Measurements from ENCODE around the gene HNRNPL.
A peak's percentile ranks its signal among the peaks of the same experiment; 100 is the strongest.
"Not testable (repeated sequence)": the region's sequence is repeated elsewhere in the genome, so short reads cannot be mapped to it uniquely, and the experiment has no call there.

The HNRNPL gene

DNA sequence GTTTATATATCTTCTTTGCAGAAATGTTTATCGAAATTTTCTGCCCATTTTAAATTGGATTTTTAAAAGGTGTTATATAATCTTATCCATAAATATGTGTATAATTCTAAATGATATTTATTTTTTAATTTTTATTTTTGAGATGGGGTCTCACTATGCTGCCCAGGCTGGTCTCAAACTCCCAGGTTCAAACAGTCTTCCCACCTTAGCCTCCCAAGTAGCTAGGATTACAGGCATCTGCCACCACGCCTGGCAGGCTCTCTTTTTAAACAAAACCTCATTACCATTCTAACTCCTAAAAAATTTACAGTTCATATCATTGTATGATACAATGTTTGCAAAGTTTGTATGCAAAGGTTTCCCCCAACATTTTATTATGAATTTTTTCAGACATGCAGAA lies 53.6 kb downstream of the HNRNPL start:
- DNase-seq, result no peak

DNA sequence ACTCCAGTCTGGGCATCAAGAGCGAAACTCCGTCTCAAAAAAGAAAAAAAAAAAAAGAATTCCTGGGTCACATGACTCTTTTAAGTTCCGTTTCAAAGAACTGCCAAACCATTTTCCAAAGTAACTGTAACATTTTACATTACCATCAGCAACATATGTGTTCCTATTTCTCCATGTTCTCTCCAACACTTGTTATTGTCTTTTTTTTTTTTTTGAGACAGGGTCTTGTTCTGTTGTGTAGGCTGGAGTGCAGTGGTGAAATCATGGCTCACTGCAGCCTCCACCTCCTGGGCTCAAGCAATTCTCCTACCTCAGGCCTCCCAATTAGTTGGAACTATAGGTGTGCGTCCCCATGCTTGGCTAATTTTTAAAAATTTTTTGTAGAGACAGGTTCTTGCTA lies 54.2 kb downstream of the HNRNPL start:
- DNase-seq, result no peak

DNA sequence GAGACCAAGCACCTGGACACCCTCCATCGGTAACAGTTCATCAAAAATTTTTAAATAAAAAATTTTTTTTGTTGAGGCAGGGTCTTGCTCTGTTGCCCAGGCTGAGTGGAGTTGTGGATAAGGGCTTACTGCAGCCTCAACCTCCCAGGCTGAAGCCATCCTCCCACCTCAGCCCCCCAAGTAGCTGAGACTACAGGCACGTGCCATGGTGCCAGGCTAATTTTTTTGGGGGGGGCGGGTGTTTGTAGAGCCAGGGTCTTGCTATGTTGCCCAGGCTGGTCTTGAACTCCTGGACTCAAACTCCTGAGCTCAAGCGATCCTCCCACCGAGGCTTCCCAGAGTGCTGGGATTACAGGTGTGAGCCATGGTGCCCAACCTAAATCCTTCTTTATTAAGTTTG lies 56.1 kb downstream of the HNRNPL start:
- no peak for DNase-seq

DNA sequence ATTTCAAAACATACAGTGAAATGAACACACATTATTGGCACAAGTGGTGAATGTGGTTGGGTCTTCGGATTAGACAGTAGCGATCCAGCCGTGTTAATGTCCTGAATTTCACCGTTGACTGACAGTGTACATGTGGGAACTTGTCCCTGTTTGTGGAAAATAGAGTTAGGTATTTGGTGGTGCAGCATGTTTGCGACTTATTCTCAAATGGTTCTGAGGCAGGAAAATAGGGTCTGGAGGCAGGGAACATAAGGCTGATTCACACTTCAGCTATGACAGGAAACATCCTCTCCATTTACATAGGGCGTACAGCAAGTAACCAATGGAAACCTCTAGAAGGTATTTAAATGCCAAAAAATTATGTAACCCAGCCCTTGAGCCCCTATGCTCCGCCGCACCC lies 56.6 kb downstream of the HNRNPL start:
- DNase-seq, result no peak

DNA sequence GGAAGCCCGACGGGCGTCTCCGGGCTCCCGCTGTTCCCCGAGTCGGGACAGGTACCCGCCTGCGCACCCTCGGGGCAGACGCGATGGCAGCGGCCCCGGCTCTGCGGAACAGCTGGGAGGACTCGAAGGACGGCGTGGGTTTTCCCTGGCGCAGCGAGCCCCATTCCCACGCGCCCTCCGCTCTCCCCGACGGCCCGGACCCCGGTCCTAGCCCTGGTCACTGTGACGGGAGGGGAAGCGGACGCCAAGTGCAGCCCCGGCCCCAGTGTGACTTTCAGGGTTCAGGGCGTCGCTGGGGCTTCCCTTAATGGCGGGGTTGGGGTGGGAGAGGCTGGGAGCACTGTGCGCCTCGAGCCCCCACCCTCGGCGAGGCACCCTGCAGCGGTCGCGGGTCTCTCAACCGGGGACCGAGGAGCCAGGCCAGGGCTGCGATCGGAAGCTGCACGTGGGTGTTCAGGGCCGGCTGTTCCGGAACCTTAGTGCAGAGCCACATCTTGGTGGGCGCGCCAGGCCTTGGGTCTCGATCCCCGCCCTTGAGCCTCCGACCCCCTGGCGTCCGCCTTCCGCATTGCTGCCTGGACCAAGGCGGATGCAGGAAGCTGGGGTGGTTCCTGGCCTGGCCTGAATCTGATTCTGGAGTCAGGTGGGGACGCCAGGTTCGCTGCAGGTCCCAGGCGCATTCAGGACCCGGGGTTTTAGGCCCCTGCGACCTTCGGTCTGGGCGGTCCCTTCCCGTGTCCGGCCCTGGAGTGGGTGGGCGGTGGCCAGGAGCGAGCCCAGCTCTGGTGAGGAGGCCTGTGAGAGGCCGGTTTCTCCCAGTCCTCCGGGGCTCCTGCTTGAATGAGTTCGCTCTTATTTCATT lies 57.3 kb downstream of the HNRNPL start:
- DNase-seq, result peak; percentile 61

DNA sequence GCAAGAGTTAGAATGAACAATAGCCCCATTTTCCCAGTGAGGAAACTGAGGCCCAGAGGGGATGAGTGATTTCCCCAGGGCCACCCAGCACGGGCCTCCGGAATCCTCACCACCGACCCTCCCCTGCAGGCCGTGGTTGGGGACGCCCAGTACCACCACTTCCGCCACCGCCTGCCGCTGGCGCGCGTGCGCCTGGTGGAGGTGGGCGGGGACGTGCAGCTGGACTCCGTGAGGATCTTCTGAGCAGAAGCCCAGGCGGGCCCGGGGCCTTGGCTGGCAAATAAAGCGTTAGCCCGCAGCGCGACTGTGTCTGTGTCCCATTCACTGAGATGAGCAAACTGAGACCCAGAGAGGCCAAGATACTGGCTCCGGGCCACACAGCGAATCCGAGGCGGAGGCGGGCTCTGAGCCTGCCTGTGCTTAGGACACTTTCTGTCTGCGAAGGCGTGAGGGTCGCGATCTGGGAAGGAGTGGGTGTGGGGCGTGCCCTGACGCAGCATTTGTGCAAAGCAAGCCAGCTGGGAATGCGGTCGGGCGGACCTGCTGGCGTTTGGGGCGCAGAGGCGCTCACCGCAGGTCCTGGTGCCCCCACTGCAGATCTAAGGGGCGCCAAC lies 58.2 kb downstream of the HNRNPL start:
- not testable (repeated sequence) for DNase-seq

DNA sequence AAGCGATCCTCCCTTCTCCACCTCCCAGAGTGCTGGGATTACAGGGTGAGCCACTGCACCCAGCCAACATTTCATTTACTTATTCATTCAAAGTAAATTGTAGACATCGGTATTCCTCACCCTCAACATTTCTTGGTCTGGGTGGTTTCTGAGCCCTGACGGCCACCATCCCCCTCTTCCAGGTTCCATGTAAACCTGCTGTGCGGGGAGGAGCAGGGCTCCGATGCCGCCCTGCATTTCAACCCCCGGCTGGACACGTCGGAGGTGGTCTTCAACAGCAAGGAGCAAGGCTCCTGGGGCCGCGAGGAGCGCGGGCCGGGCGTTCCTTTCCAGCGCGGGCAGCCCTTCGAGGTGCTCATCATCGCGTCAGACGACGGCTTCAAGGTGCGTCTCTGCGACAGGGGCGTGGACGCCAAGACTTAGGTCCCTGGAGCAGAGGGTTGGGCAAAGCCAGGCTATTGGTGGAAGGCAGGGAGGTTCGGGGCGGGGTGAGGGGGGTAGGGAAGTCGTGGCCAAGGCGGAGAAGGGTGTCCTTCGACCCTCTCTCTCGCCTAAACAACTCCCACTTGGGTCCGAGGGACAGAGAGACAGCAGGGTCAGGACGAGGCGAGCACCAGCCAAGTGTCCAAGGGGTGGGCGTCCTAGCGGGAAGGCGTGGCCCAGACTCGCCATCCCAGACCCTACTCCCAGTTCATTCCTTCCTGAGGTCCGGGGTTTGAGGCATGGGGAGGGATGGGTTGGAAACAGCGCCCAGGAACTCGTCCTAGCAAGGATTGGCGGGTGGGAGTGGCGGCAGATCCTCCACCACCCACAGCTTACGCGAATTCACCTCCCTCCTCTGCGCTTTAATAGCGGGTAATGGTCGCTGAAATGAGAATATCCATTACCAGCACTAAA lies 59.0 kb downstream of the HNRNPL start:
- DNase-seq, result not testable (repeated sequence)

DNA sequence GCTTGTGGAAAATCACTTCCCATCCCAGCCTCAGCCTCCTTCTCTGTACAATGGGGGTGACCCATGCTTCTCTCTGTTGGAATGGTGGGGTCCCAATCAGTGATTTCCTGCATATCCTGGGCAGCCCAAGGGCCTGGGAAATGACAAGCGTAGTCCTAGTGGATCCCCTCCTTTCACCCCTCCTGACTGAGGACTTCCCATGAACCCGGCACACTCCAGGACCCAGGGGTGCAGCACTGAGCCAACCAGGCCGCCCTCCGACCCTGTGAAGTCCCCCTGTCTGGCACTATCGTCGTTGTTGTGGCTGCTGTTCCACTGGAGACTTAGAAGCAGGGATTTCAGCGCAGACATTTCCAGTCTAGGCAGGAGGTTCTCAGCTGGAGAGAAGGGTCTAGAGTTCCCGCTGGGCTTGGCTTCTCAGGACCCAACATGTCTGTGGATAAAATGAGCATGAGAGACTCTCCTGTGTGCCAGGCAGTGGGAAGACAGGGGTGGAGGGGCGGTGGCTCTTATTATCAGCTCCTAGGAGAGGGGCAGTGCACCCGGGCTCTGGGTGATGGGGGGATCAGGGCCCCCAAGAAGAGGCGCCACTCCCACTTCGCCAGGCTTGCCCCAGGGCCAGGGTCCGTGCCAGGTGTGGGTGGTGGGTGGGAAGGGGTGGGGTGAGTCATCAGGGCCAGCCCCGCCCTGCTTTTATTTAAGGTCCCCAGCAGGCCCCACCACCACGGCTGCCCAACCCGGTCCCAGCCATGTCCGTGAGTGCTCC lies 61.1 kb downstream of the HNRNPL start, which contains the start of gene LGALS7B:
LGALS7B (plus strand) TSS at position 723 of the 766 bp plus-strand sequence; CDS start at position 750, 27 bp downstream.
- DNase-seq, result no peak

DNA sequence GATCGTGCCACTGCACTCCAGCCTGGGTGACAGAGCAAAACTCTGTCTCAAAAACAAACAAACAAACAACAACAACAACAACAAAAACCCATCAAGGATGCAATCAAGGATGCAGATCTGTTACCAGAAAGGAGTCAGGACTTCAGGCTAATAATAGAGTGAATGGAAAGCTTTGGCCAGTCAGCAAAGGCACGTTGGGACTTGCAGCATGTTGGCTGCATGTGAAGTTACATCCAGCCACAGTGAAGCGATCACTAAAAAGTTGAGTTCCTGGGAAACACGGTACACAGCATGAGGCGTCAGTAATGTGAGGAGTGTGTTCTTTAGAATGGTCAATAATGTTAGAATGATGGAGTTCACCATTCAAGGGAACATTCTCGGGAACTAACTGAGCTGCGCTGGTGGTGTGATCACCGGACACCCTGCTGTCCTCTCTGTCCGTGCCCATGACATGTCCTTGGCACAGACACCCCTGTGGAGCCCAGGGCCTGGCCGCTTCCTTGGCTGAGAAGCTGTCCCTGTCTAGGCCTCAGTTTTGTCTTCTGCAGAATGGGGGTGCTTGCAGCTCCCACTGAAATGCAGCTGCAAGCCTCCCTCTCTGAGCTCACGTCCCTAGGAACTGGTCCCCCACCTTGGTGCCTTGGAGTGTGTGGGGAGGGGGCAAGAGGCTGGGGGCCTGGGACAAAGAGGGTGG lies 63.1 kb downstream of the HNRNPL start:
- no peak for DNase-seq
